Fibroblast of villous mesenchyme (primary cell): Measurements from ENCODE around the gene YBX2. TPM values are rescaled to one million over a fixed set of nuclear protein-coding genes. Genes with fewer than 3 reads are reported as not detected.

ENCODE experiments used
- DNase-seq: peaks from one replicate; pipeline ENCODE4 v3.0.0-alpha.2; 2010; ENCODE audit warnings: low read depth
- H3K4me3 ChIP-seq: 2 replicates; pipeline ENCODE4 v1.5.1; 2011; ENCODE audit warnings: low read depth, mild to moderate bottlenecking, low read length
- CTCF ChIP-seq: IDR thresholded peaks from 2 replicates; pipeline ENCODE4 v1.5.1; 2012; ENCODE audit warnings: low read depth, mild to moderate bottlenecking, low read length; ENCODE audit not compliant: insufficient read depth
- total RNA-seq: library from RNA; depleted of rRNA; stranded (reverse); fragments of >200 nt; gene quantifications from 2 replicates; pipeline ENCODE4 v1.2.3, GENCODE V29; 2012

The YBX2 gene
- total RNA-seq, 1 donor = not detected

- TF ChIP-seq CTCF = no peak
- H3K4me3 ChIP-seq = no peak overlapping the region
- no peak for DNase-seq
Measured at GRCh38 chr17:7293816-7294613, 424 bp downstream of the YBX2 start.

GRCh38 chr17:7293159-7293558, 1.3 kb downstream of the YBX2 start:
- no peak overlapping the region for H3K4me3 ChIP-seq
- DNase-seq = no peak
- no peak for TF ChIP-seq CTCF

GRCh38 chr17:7292729-7293128, 1.7 kb downstream of the YBX2 start:
- DNase-seq = no peak
- H3K4me3 ChIP-seq = no peak overlapping the region
- no peak for TF ChIP-seq CTCF

- DNase-seq = no peak
- TF ChIP-seq CTCF = no peak
- no peak overlapping the region for H3K4me3 ChIP-seq
Measured at GRCh38 chr17:7292194-7292593, 2.2 kb downstream of the YBX2 start.

GRCh38 chr17:7290685-7291084, 3.8 kb downstream of the YBX2 start:
- DNase-seq = no peak
- no peak overlapping the region for H3K4me3 ChIP-seq
- no peak for TF ChIP-seq CTCF

GRCh38 chr17:7290166-7290565, 4.3 kb downstream of the YBX2 start:
- DNase-seq = no peak
- no peak for TF ChIP-seq CTCF
- no peak overlapping the region for H3K4me3 ChIP-seq
